Measurements from ENCODE around the gene ZRANB1.

The ZRANB1 gene

GRCh38 chr10:125018576-125019143, 76.7 kb downstream of the ZRANB1 start:
- DNase-seq (ENCODE audit: low spot score) = no peak

GRCh38 chr10:125020386-125020785, 78.5 kb downstream of the ZRANB1 start:
- no peak for DNase-seq (ENCODE audit: low spot score)

- no peak for DNase-seq (ENCODE audit: low spot score)
Observed at GRCh38 chr10:125020871-125021270, 78.9 kb downstream of the ZRANB1 start.

GRCh38 chr10:125021686-125022344, 79.9 kb downstream of the ZRANB1 start:
- DNase-seq (ENCODE audit: low spot score) = no peak

GRCh38 chr10:125022671-125023070, 80.7 kb downstream of the ZRANB1 start:
- no peak for DNase-seq (ENCODE audit: low spot score)

GRCh38 chr10:125023255-125023654, 81.3 kb downstream of the ZRANB1 start:
- DNase-seq (ENCODE audit: low spot score) = no peak

GRCh38 chr10:125023862-125024496, 82.1 kb downstream of the ZRANB1 start:
- no peak for DNase-seq (ENCODE audit: low spot score)

- no peak for DNase-seq (ENCODE audit: low spot score)
Observed at GRCh38 chr10:125024497-125025234, 82.7 kb downstream of the ZRANB1 start.

- DNase-seq (ENCODE audit: low spot score) = no peak
Observed at GRCh38 chr10:125025341-125025740, 83.4 kb downstream of the ZRANB1 start.

GRCh38 chr10:125026036-125026931, 84.4 kb downstream of the ZRANB1 start:
- no peak for DNase-seq (ENCODE audit: low spot score)

GRCh38 chr10:125026974-125027735, 85.2 kb downstream of the ZRANB1 start:
- no peak for DNase-seq (ENCODE audit: low spot score)

- no peak for DNase-seq (ENCODE audit: low spot score)
Observed at GRCh38 chr10:125027871-125028869, 86.2 kb downstream of the ZRANB1 start.

GRCh38 chr10:125029584-125030242, 87.8 kb downstream of the ZRANB1 start:
- DNase-seq (ENCODE audit: low spot score) = no peak

GRCh38 chr10:125030567-125031197, 88.8 kb downstream of the ZRANB1 start:
- DNase-seq (ENCODE audit: low spot score) = no peak

- no peak for DNase-seq (ENCODE audit: low spot score)
Observed at GRCh38 chr10:125032474-125033020, 90.6 kb downstream of the ZRANB1 start.

GRCh38 chr10:125033146-125033924, 91.4 kb downstream of the ZRANB1 start:
- no peak for DNase-seq (ENCODE audit: low spot score)

- no peak for DNase-seq (ENCODE audit: low spot score)
Observed at GRCh38 chr10:125034675-125035074, 92.8 kb downstream of the ZRANB1 start.

GRCh38 chr10:125035136-125035535, 93.2 kb downstream of the ZRANB1 start:
- DNase-seq (ENCODE audit: low spot score) = no peak
